T-helper 1 cell treated with Interleukin-12 subunit alpha and Interleukin-12 subunit beta and Interleukin-4 antibody, amounts not matched to agents 30 μg/mL and 1 μg/mL, for 36 hours (primary cell): ENCODE measurements around the gene PHOSPHO1.

Experiments
- H3K27ac Mint-ChIP-seq: one replicate; pipeline ENCODE4 v1.8.0; 2021; ENCODE audit warnings: mild to moderate bottlenecking, mixed read lengths
- H3K27me3 Mint-ChIP-seq: one replicate; pipeline ENCODE4 v1.8.0; 2021; ENCODE audit warnings: low read depth, mixed read lengths
- H3K36me3 Mint-ChIP-seq: one replicate; pipeline ENCODE4 v1.8.0; 2021; ENCODE audit warnings: low read depth, mixed read lengths
- H3K4me1 Mint-ChIP-seq: one replicate; pipeline ENCODE4 v1.8.0; 2021; ENCODE audit warnings: low read depth, mixed read lengths
- H3K4me3 Mint-ChIP-seq: one replicate; pipeline ENCODE4 v1.8.0; 2021; ENCODE audit warnings: mild to moderate bottlenecking, moderate library complexity, mixed read lengths
- H3K9me3 Mint-ChIP-seq: one replicate; pipeline ENCODE4 v1.8.0; 2021; ENCODE audit warnings: mixed read lengths

Gene PHOSPHO1

GRCh38 chr17:49255125-49255524 is 24.5 kb upstream of the PHOSPHO1 start:
- Mint-ChIP-seq H3K27me3 (peaks cover 6% of the 10 kb centered on the region), H3K27ac (no peak overlapping the region), H3K9me3 (no peaks in the 10 kb centered on the region), H3K36me3 (no peaks in the 10 kb centered on the region), H3K4me1 (peaks cover 3% of the 10 kb centered on the region), H3K4me3 (no peak overlapping the region)

GRCh38 chr17:49254066-49254465 is 23.5 kb upstream of the PHOSPHO1 start:
- Mint-ChIP-seq H3K27ac (no peak overlapping the region), H3K27me3 (peaks cover 8% of the 10 kb centered on the region), H3K4me1 (no peaks in the 10 kb centered on the region), H3K4me3 (no peak overlapping the region), H3K36me3 (no peaks in the 10 kb centered on the region), H3K9me3 (no peaks in the 10 kb centered on the region)

GRCh38 chr17:49252148-49252695 is 21.6 kb upstream of the PHOSPHO1 start:
- no peaks in the 10 kb centered on the region for H3K4me1 Mint-ChIP-seq
- no peaks in the 10 kb centered on the region for H3K36me3 Mint-ChIP-seq
- H3K27ac Mint-ChIP-seq: no peak overlapping the region
- H3K4me3 Mint-ChIP-seq: no peak overlapping the region
- no peaks in the 10 kb centered on the region for H3K9me3 Mint-ChIP-seq
- peaks cover 4% of the 10 kb centered on the region for H3K27me3 Mint-ChIP-seq

GRCh38 chr17:49249890-49250522 is 19.4 kb upstream of the PHOSPHO1 start:
- Mint-ChIP-seq H3K36me3 (no peaks in the 10 kb centered on the region), H3K27me3 (peaks cover 4% of the 10 kb centered on the region), H3K4me3 (no peak overlapping the region), H3K9me3 (no peaks in the 10 kb centered on the region), H3K27ac (no peak overlapping the region), H3K4me1 (no peaks in the 10 kb centered on the region)

- H3K27me3 Mint-ChIP-seq: peaks cover 4% of the 10 kb centered on the region
- no peak overlapping the region for H3K4me3 Mint-ChIP-seq
- no peak overlapping the region for H3K27ac Mint-ChIP-seq
- no peaks in the 10 kb centered on the region for H3K9me3 Mint-ChIP-seq
- no peaks in the 10 kb centered on the region for H3K4me1 Mint-ChIP-seq
- no peaks in the 10 kb centered on the region for H3K36me3 Mint-ChIP-seq
These were observed 18.8 kb upstream of the PHOSPHO1 start for GRCh38 chr17:49249292-49249794.

- H3K4me1 Mint-ChIP-seq: no peaks in the 10 kb centered on the region
- no peaks in the 10 kb centered on the region for H3K9me3 Mint-ChIP-seq
- H3K27ac Mint-ChIP-seq: no peak overlapping the region
- peaks cover 4% of the 10 kb centered on the region for H3K27me3 Mint-ChIP-seq
- H3K4me3 Mint-ChIP-seq: no peak overlapping the region
- H3K36me3 Mint-ChIP-seq: no peaks in the 10 kb centered on the region
These were observed 17.4 kb upstream of the PHOSPHO1 start for GRCh38 chr17:49247944-49248343.

- Mint-ChIP-seq H3K36me3 (no peaks in the 10 kb centered on the region), H3K27ac (no peak overlapping the region), H3K9me3 (no peaks in the 10 kb centered on the region), H3K4me1 (no peaks in the 10 kb centered on the region), H3K27me3 (peaks cover 4% of the 10 kb centered on the region), H3K4me3 (no peak overlapping the region)
These were observed 14.3 kb upstream of the PHOSPHO1 start for GRCh38 chr17:49244839-49245238.

- Mint-ChIP-seq H3K36me3 (no peaks in the 10 kb centered on the region), H3K9me3 (no peaks in the 10 kb centered on the region), H3K27me3 (peaks cover 9% of the 10 kb centered on the region), H3K4me1 (no peaks in the 10 kb centered on the region), H3K4me3 (no peak overlapping the region), H3K27ac (no peak overlapping the region)
These were observed 12.2 kb upstream of the PHOSPHO1 start for GRCh38 chr17:49242813-49243212.

GRCh38 chr17:49241692-49242397 is 11.3 kb upstream of the PHOSPHO1 start:
- H3K4me1 Mint-ChIP-seq: no peaks in the 10 kb centered on the region
- H3K27ac Mint-ChIP-seq: no peak overlapping the region
- H3K36me3 Mint-ChIP-seq: no peaks in the 10 kb centered on the region
- peaks cover 14% of the 10 kb centered on the region for H3K27me3 Mint-ChIP-seq
- H3K9me3 Mint-ChIP-seq: no peaks in the 10 kb centered on the region
- no peak overlapping the region for H3K4me3 Mint-ChIP-seq

- peaks cover under 1% of the 10 kb centered on the region for H3K4me1 Mint-ChIP-seq
- no peak overlapping the region for H3K27ac Mint-ChIP-seq
- no peaks in the 10 kb centered on the region for H3K9me3 Mint-ChIP-seq
- H3K4me3 Mint-ChIP-seq: no peak overlapping the region
- peaks cover 17% of the 10 kb centered on the region for H3K27me3 Mint-ChIP-seq
- no peaks in the 10 kb centered on the region for H3K36me3 Mint-ChIP-seq
These were observed 10.5 kb upstream of the PHOSPHO1 start for GRCh38 chr17:49241040-49241439.

- Mint-ChIP-seq H3K27ac (no peak overlapping the region), H3K27me3 (peaks cover 17% of the 10 kb centered on the region), H3K4me3 (no peak overlapping the region), H3K36me3 (no peaks in the 10 kb centered on the region), H3K4me1 (peaks cover 2% of the 10 kb centered on the region), H3K9me3 (no peaks in the 10 kb centered on the region)
These were observed 10.0 kb upstream of the PHOSPHO1 start for GRCh38 chr17:49240619-49241018.

GRCh38 chr17:49239963-49240362 is 9.4 kb upstream of the PHOSPHO1 start:
- peaks cover 4% of the 10 kb centered on the region for H3K4me1 Mint-ChIP-seq
- H3K27me3 Mint-ChIP-seq: peaks cover 17% of the 10 kb centered on the region
- no peak overlapping the region for H3K4me3 Mint-ChIP-seq
- H3K36me3 Mint-ChIP-seq: no peaks in the 10 kb centered on the region
- H3K27ac Mint-ChIP-seq: no peak overlapping the region
- no peaks in the 10 kb centered on the region for H3K9me3 Mint-ChIP-seq

- H3K36me3 Mint-ChIP-seq: no peaks in the 10 kb centered on the region
- peaks cover 33% of the 10 kb centered on the region for H3K27me3 Mint-ChIP-seq
- no peak overlapping the region for H3K27ac Mint-ChIP-seq
- H3K4me1 Mint-ChIP-seq: peaks cover 11% of the 10 kb centered on the region
- H3K9me3 Mint-ChIP-seq: no peaks in the 10 kb centered on the region
- no peak overlapping the region for H3K4me3 Mint-ChIP-seq
These were observed 5.3 kb upstream of the PHOSPHO1 start for GRCh38 chr17:49235896-49236295.

GRCh38 chr17:49234509-49235080 is 4.0 kb upstream of the PHOSPHO1 start:
- peaks cover 11% of the 10 kb centered on the region for H3K4me1 Mint-ChIP-seq
- H3K4me3 Mint-ChIP-seq: no peak overlapping the region
- H3K27me3 Mint-ChIP-seq: peaks cover 30% of the 10 kb centered on the region
- H3K27ac Mint-ChIP-seq: no peak overlapping the region
- no peaks in the 10 kb centered on the region for H3K36me3 Mint-ChIP-seq
- no peaks in the 10 kb centered on the region for H3K9me3 Mint-ChIP-seq

- Mint-ChIP-seq H3K4me1 (peaks cover 20% of the 10 kb centered on the region), H3K36me3 (no peaks in the 10 kb centered on the region), H3K4me3 (peak overlapping the region; percentile 83), H3K27me3 (peaks cover 34% of the 10 kb centered on the region), H3K27ac (no peak overlapping the region), H3K9me3 (no peaks in the 10 kb centered on the region)
These were observed 942 bp upstream of the PHOSPHO1 start for GRCh38 chr17:49231563-49231894.
